ENCODE results near the gene GFI1B. TPM values are rescaled to one million over a fixed set of nuclear protein-coding genes. Genes with fewer than 3 reads are reported as not detected.

The GFI1B gene
- polyA plus RNA-seq, 2 of the 4 experiments (the other 2 are of a cell fraction): 0.09 TPM; not detected in 1

- TF ChIP-seq JUNB (IDR thresholded peaks at IDR 0.05) (no peak), MAFK (IDR thresholded peaks at IDR 0.05; ENCODE audit: partially characterized antibody) (no peak), KDM5A (IDR thresholded peaks at IDR 0.05) (peak; percentile 99), SMC3 (IDR thresholded peaks at IDR 0.05) (no peak), FOSL2 (IDR thresholded peaks at IDR 0.05) (no peak), FOSL2 (CRISPR knock-in tag; IDR thresholded peaks at IDR 0.05) (peak; percentile 27; the same call in 1 of the 2 replicates), NFE2L2 (conservative IDR thresholded peaks at IDR 0.05; ENCODE audit: low read length) (no peak), TFCP2L1 (CRISPR knock-in tag; IDR thresholded peaks at IDR 0.05) (no peak), MYC (IDR thresholded peaks at IDR 0.05; ENCODE audit: borderline replicate concordance, low read length) (no peak), ELK1 (IDR thresholded peaks at IDR 0.05; ENCODE audit: low read depth, low read length) (no peak), MAZ (IDR thresholded peaks at IDR 0.05; ENCODE audit: borderline replicate concordance, low read depth, low read length) (0 out of 2 replicates have a peak, but pooled peaks have one; percentile 29), HEYL (CRISPR knock-in tag; IDR thresholded peaks at IDR 0.05) (no peak), KDM1A (IDR thresholded peaks at IDR 0.05; ENCODE audit: low read depth) (no peak), CBX2 (IDR thresholded peaks at IDR 0.05; ENCODE audit: borderline replicate concordance, low read depth) (no peak), NPAS2 (CRISPR knock-in tag; IDR thresholded peaks at IDR 0.05; ENCODE audit: borderline replicate concordance) (no peak), EHF (CRISPR knock-in tag; IDR thresholded peaks at IDR 0.05) (no peak), ZSCAN20 (CRISPR knock-in tag; IDR thresholded peaks at IDR 0.05) (no peak), FOXS1 (CRISPR knock-in tag; IDR thresholded peaks at IDR 0.05) (peak; percentile 55; the same call in 1 of the 2 replicates), FOSB (CRISPR knock-in tag; IDR thresholded peaks at IDR 0.05) (no peak), ZNF302 (CRISPR knock-in tag; IDR thresholded peaks at IDR 0.05) (no peak), ZC3H11A (IDR thresholded peaks at IDR 0.05) (peak; percentile 17; the same call in 1 of the 2 replicates), EHMT2 (IDR thresholded peaks at IDR 0.05; ENCODE audit: low read depth) (no peak), REST (IDR thresholded peaks at IDR 0.05) (no peak), RNF2 (IDR thresholded peaks at IDR 0.05; ENCODE audit: borderline replicate concordance, low read depth) (no peak)
- TF ChIP-seq, protein P1, sequence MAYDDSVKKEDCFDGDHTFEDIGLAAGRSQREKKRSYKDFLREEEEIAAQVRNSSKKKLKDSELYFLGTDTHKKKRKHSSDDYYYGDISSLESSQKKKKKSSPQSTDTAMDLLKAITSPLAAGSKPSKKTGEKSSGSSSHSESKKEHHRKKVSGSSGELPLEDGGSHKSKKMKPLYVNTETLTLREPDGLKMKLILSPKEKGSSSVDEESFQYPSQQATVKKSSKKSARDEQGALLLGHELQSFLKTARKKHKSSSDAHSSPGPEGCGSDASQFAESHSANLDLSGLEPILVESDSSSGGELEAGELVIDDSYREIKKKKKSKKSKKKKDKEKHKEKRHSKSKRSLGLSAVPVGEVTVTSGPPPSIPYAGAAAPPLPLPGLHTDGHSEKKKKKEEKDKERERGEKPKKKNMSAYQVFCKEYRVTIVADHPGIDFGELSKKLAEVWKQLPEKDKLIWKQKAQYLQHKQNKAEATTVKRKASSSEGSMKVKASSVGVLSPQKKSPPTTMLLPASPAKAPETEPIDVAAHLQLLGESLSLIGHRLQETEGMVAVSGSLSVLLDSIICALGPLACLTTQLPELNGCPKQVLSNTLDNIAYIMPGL (CRISPR knock-in tag; IDR thresholded peaks at IDR 0.05; ENCODE audit: borderline replicate concordance): peak; percentile 28; the same call in 1 of the 2 replicates
- TF ChIP-seq, protein P2, sequence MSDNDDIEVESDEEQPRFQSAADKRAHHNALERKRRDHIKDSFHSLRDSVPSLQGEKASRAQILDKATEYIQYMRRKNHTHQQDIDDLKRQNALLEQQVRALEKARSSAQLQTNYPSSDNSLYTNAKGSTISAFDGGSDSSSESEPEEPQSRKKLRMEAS (IDR thresholded peaks at IDR 0.05): peak; percentile 88
- TF ChIP-seq, protein P3, sequence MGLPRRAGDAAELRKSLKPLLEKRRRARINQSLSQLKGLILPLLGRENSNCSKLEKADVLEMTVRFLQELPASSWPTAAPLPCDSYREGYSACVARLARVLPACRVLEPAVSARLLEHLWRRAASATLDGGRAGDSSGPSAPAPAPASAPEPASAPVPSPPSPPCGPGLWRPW (IDR thresholded peaks at IDR 0.05): no peak
Observed at GRCh38 chr9:133030317-133031129, 52.0 kb downstream of the GFI1B start, which contains the start of gene GTF3C5 (continued).
